ENCODE measurements around the gene CAMKMT. TPM values are rescaled to one million over a fixed set of nuclear protein-coding genes. Genes with fewer than 3 reads are reported as not detected.

CAMKMT gene
- total RNA-seq, 1 experiment from 2014 or later = 17.4 TPM

DNA sequence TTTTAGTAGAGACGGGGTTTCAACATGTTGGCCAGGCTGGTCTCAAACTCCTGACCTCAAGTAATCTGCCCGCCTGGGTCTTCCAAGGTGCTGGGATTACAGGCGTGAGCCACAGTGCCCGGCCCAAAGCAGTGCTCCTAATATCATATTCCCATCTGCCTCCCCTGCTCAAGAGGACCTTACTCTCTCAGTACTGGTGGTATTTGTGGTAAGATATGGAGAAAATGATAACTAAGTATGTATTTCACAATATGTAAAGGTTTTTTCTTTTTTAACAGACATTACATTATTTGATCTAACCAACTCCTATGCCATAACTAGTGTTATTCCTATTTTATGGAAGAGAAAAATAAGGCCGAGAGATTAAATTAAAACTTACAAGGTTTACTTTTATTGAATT is 201.0 kb downstream of the CAMKMT start:
- H3K4me1 Mint-ChIP-seq = peaks cover 0 to 9% of the 10 kb centered on the region in 2 experiments
- H3K4ac ChIP-seq (ENCODE audit: low read depth, low read length) = no peak overlapping the region
- peaks cover 0 to 7% (median 0%) of the 10 kb centered on the region in 3 experiments; a peak in 2 of 7 replicates for H3K36me3 Mint-ChIP-seq (ENCODE audit: insufficient read depth in 1 of 3, low read depth in 3 of 3)
- H4K8ac ChIP-seq (replicated peaks; ENCODE audit: insufficient read length, low read depth, low read length) = no peak overlapping the region
- no peak overlapping the region for H3K56ac ChIP-seq (ENCODE audit: insufficient read length, low read depth, low read length)
- no peak overlapping the region for H3K4me3 Mint-ChIP-seq
- H3K27ac Mint-ChIP-seq = no peak overlapping the region
- H3K4me2 ChIP-seq (ENCODE audit: insufficient read depth, insufficient read length, low read length) = no peak overlapping the region
- no CpG with 5 or more reads among the region's 5 CpGs for WGBS (ENCODE audit: extremely low coverage, insufficient read length, low lambda C conversion rate)
- no peak overlapping the region for H2AFZ ChIP-seq (ENCODE audit: low read length)
- no peak overlapping the region for H2BK120ac ChIP-seq (ENCODE audit: low read depth, low read length, poor library complexity, severe bottlenecking)
- no peaks in the 10 kb centered on the region for H3K79me2 ChIP-seq (ENCODE audit: insufficient read depth, low read length)
- no peak overlapping the region for H4K5ac ChIP-seq (ENCODE audit: insufficient read length, low read depth, low read length)
- no peak overlapping the region for H3K9ac ChIP-seq (ENCODE audit: extremely low read depth, insufficient read length, low read length)
- no peaks in the 10 kb centered on the region for H3K9me3 ChIP-seq (ENCODE audit: control insufficient read depth, low read depth, low read length)
- H3K9me3 Mint-ChIP-seq = no peaks in the 10 kb centered on the region
- no peak overlapping the region for H3K27ac ChIP-seq (ENCODE audit: insufficient read length, low read depth, low read length)
- H2BK15ac ChIP-seq (ENCODE audit: low read depth, low read length) = no peak overlapping the region
- H2BK12ac ChIP-seq (ENCODE audit: insufficient read length, low read depth, low read length) = no peak overlapping the region
- no peak overlapping the region for H2BK5ac ChIP-seq (ENCODE audit: insufficient read length, low read length)
- H3K27me3 Mint-ChIP-seq (ENCODE audit: low read depth) = no peaks in the 10 kb centered on the region
- no peak overlapping the region for H2AK5ac ChIP-seq (ENCODE audit: insufficient read length, low read length)
- TF ChIP-seq, protein P1, sequence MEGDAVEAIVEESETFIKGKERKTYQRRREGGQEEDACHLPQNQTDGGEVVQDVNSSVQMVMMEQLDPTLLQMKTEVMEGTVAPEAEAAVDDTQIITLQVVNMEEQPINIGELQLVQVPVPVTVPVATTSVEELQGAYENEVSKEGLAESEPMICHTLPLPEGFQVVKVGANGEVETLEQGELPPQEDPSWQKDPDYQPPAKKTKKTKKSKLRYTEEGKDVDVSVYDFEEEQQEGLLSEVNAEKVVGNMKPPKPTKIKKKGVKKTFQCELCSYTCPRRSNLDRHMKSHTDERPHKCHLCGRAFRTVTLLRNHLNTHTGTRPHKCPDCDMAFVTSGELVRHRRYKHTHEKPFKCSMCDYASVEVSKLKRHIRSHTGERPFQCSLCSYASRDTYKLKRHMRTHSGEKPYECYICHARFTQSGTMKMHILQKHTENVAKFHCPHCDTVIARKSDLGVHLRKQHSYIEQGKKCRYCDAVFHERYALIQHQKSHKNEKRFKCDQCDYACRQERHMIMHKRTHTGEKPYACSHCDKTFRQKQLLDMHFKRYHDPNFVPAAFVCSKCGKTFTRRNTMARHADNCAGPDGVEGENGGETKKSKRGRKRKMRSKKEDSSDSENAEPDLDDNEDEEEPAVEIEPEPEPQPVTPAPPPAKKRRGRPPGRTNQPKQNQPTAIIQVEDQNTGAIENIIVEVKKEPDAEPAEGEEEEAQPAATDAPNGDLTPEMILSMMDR (conservative IDR thresholded peaks at IDR 0.05) = no peak
- H2BK20ac ChIP-seq (ENCODE audit: low read depth, low read length, poor library complexity, severe bottlenecking) = no peak overlapping the region
- H3K4me1 ChIP-seq (ENCODE audit: insufficient read depth, low read length) = no peaks in the 10 kb centered on the region
- no peak overlapping the region for H3K23ac ChIP-seq (ENCODE audit: insufficient read length, low read depth, low read length)
- no peaks in the 10 kb centered on the region for H3K79me1 ChIP-seq (ENCODE audit: insufficient read depth, low read depth, low read length, poor library complexity, severe bottlenecking)
- H3K23me2 ChIP-seq (ENCODE audit: insufficient read length, low read depth, low read length, poor library complexity, severe bottlenecking) = no peaks in the 10 kb centered on the region
- H3K14ac ChIP-seq (ENCODE audit: insufficient read depth, low read length) = no peak overlapping the region
- H4K91ac ChIP-seq (ENCODE audit: insufficient read length, low read depth, low read length) = no peak overlapping the region
- no peaks in the 10 kb centered on the region for H4K20me1 ChIP-seq (ENCODE audit: control insufficient read depth, insufficient read depth, insufficient read length)
- H3K27me3 ChIP-seq (ENCODE audit: insufficient read depth, low read length) = no peaks in the 10 kb centered on the region
- no peak overlapping the region for H3T11ph ChIP-seq (ENCODE audit: low read length)
- H3K18ac ChIP-seq (ENCODE audit: insufficient read length, low read depth, low read length) = no peak overlapping the region
- DNase-seq = no peak

All from H9 (cell line).